Epithelial cell of proximal tubule (primary cell): ENCODE results near the gene PTPRD. TPM values are rescaled to one million over a fixed set of nuclear protein-coding genes. Genes with fewer than 3 reads are reported as not detected.
A peak's percentile ranks its signal among the peaks of the same experiment; 100 is the strongest.

ENCODE experiments used
- DNase-seq: peaks from one replicate; pipeline ENCODE4 v3.0.0-alpha.2; 2011; ENCODE audit warnings: low read depth
- H3K4me3 ChIP-seq: 2 replicates; pipeline ENCODE4 v1.5.1; 2011; ENCODE audit warnings: low read depth, mild to moderate bottlenecking, low read length
- total RNA-seq: library from RNA; depleted of rRNA; stranded (reverse); fragments of >200 nt; gene quantifications from 2 replicates; pipeline ENCODE4 v1.2.3, GENCODE V29; 2015
- TF ChIP-seq, protein P1 (sequence below): conservative IDR thresholded peaks from 2 replicates; pipeline ENCODE4 v1.5.1; 2012; ENCODE audit warnings: low read depth, mild to moderate bottlenecking, low read length

PTPRD gene
- total RNA-seq, 1 donor from 2014 or later: 3.2 TPM

DNA sequence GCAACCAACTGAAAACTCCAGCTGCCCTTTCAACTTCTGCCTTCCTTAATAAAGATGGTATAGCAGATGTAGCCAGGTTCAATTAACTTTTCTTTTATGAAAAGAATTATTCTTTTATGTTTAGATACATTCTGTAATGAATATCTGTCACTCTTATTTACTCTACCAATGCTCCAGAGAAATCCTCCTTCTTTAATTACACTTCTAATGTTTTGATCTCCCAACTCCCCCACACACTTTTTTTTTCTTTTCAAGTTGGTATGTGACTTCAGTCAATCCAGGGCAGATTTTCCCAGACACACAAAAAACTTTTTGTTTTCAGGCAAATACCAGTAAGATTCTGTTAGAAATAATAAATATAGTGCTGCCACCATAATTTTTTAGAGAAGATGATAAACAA, 1813.2 kb downstream of the PTPRD start:
- TF ChIP-seq, protein P1, sequence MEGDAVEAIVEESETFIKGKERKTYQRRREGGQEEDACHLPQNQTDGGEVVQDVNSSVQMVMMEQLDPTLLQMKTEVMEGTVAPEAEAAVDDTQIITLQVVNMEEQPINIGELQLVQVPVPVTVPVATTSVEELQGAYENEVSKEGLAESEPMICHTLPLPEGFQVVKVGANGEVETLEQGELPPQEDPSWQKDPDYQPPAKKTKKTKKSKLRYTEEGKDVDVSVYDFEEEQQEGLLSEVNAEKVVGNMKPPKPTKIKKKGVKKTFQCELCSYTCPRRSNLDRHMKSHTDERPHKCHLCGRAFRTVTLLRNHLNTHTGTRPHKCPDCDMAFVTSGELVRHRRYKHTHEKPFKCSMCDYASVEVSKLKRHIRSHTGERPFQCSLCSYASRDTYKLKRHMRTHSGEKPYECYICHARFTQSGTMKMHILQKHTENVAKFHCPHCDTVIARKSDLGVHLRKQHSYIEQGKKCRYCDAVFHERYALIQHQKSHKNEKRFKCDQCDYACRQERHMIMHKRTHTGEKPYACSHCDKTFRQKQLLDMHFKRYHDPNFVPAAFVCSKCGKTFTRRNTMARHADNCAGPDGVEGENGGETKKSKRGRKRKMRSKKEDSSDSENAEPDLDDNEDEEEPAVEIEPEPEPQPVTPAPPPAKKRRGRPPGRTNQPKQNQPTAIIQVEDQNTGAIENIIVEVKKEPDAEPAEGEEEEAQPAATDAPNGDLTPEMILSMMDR: no peak

DNA sequence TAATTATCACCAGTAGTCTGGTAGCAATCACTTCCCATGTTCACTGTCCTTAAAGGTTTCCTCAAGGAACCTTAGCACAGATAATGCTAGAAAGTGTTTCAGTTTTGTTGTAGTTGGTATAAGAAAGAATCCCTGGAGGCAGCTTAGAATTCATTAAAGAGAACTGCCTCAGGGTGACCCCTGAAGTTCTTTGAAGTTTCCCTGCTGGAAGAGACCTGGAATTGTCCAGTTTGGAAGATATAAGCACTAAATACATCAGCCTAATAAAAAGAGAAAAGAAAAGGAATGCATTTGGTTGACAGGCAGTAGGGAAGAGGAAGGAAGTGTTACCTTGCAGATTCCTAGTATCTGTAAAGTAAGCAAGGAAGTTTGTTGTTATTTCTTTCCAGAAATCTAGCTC, 1813.6 kb downstream of the PTPRD start:
- TF ChIP-seq, protein P1: no peak
- H3K4me3 ChIP-seq: no peak overlapping the region
- DNase-seq: no peak

More for the DNA sequence above, 1813.2 kb downstream of the PTPRD start:
- DNase-seq: no peak
- H3K4me3 ChIP-seq: no peak overlapping the region

DNA sequence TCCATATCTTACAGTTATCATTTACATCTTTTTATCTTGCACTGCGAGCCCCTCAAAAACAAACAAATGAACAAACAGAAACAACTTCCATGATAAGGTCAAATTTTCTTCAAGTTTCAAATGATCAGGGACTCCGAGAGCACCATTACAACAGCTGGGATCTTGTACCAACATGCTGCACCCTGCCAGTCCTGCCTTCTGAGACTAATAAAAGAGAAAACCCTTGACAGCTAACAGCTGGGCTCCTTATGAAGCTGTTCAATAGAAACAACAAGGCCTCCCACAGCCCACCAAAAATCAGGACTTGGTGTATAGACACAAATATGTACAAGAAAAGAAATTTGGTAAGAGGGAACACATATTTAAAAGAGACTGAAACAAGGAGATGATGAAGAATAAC, 1828.0 kb downstream of the PTPRD start:
- no peak for DNase-seq
- H3K4me3 ChIP-seq: no peak overlapping the region
- TF ChIP-seq, protein P1: no peak

DNA sequence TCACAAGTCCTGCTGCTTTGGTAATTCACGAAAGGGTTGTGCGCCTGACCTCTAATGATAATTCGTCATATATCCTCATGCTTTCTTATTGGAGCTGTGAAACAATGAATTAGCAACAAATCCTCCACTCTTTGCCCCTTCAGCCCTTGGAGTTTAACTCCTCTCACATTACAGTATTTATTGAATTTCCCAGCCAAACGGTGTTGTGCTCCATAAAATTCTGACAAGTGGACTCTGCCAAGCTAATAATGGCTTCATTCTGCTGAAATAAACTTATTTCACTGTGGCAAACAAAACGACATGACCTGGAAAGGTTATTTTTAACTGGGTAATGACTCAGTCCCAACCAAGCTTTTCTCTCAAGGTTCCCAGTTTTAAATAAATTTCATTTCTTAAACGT, 1828.9 kb downstream of the PTPRD start:
- H3K4me3 ChIP-seq: peak overlapping the region; percentile 6
- TF ChIP-seq, protein P1: no peak
- DNase-seq: no peak

DNA sequence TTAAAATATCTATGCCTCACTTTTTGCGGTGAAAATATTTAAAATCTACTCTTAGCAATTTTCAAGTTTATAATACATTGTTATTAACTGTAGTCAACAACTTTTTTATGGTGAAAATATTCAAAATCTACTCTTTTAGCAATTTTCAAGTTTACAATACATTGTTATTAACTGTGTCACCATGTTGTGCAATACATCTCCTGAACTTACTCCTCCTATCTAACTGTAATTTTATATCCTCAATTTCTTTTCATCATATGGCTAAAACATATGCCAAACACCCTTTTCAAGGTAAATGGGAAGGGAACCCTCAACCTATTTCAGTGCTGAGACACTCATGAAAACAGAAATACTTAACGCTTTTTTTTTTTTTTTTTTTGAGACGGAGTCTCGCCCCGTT, 1830.6 kb downstream of the PTPRD start:
- no peak for DNase-seq
- H3K4me3 ChIP-seq: no peak overlapping the region

DNA sequence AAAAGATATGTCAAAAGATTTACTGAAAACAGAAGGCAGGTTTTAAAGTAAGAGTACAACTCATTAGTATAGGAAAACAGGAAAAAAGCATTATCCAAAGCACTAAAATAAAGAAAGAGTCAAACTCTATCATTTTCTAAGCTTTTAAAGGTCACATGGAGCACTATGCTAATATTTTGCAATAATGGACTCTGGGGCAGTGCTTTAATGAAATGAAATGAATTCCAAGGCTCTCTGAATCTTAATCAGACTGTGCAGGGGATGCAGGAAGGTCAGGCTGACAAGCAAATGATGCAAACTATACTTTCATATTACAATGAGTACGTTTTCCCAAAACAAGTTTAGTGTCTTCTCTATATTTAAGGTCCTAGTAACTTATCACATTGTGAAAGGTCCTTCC, 1831.3 kb downstream of the PTPRD start:
- no peak overlapping the region for H3K4me3 ChIP-seq

More for the DNA sequence above, 1830.6 kb downstream of the PTPRD start:
- TF ChIP-seq, protein P1: no peak

DNA sequence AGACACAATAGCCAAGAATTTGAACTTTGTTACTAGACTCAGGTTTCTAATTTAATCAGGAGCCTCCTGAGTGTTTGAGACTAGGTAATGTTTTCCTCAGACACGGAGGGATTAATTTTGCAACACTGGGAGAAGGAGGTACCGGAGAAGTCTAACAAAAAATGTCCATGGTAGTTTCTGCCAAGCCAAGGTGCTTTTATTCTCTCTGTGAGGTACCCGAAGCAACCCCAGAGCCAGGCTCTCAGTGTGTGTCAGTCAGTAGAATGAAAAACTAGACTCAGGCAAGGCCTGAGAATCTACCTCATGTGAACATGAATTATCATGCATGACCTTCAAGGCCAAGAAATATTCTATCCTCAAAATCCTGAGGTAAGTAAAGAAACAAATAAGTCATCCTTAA, 1832.4 kb downstream of the PTPRD start:
- no peak for DNase-seq
- no peak overlapping the region for H3K4me3 ChIP-seq
- TF ChIP-seq, protein P1: no peak

More for the DNA sequence above, 1831.3 kb downstream of the PTPRD start:
- DNase-seq: no peak
- TF ChIP-seq, protein P1: no peak
